Naive thymus-derived CD4-positive, alpha-beta T cell (primary cell): ENCODE data around the gene RINL. TPM values are rescaled to one million over a fixed set of nuclear protein-coding genes. Genes with fewer than 3 reads are reported as not detected.

Experiments
- ATAC-seq: fragments of 150-1000 bp; cut with Tn5 transposase; 2 replicates; pipeline ENCODE4 v1.10.0; 2021; ENCODE audit warnings: mild to moderate bottlenecking, moderate library complexity
- CTCF ChIA-PET: fragments of 350-600 bp; sonication (Branson Sonifier 250); formaldehyde crosslinking; loops from one replicate; lab custom pipeline; 2021; ENCODE audit warnings: antibody characterized with exemption; lab: Charles Lee
- POLR2A ChIA-PET: fragments of 350-600 bp; sonication (Branson Sonifier 250); formaldehyde crosslinking; loops from one replicate; lab custom pipeline; 2021; ENCODE audit warnings: antibody characterized with exemption, inconsistent platforms; lab: Charles Lee
- DNase-seq, 9 donors: peaks; one replicate each; pipeline versions ENCODE4 v3.0.0 to v3.0.0-alpha.2; 2020 to 2022; ENCODE audit warnings: mixed read lengths in 1 of 9
- H3K27ac ChIP-seq: one replicate; pipeline ENCODE4 v1.7.0; 2013; ENCODE audit warnings: mild to moderate bottlenecking, low read depth, low read length, moderate library complexity
- H3K27me3 ChIP-seq, 2 donors: one replicate each; pipeline ENCODE4 v1.7.0; 2013; ENCODE audit warnings: low read length in 2 of 2, mild to moderate bottlenecking in 2 of 2, moderate library complexity in 2 of 2; ENCODE audit not compliant: control insufficient read depth in 2 of 2, insufficient read depth in 2 of 2
- H3K36me3 ChIP-seq, 3 experiments: 1 replicate in 2 of 3; 2 replicates in 1 of 3; pipeline ENCODE4 v1.7.0; 2013; ENCODE audit warnings: low read length in 3 of 3, mild to moderate bottlenecking in 3 of 3, moderate library complexity in 1 of 3; ENCODE audit not compliant: insufficient read depth in 3 of 3, control insufficient read depth in 2 of 3
- H3K4me1 ChIP-seq, 2 donors: one replicate each; pipeline ENCODE4 v1.7.0; 2013; ENCODE audit warnings: low read length in 2 of 2, mild to moderate bottlenecking in 2 of 2, moderate library complexity in 1 of 2; ENCODE audit not compliant: control insufficient read depth in 2 of 2, insufficient read depth in 2 of 2
- H3K4me3 ChIP-seq: 2 replicates; pipeline ENCODE4 v1.7.0; 2013; ENCODE audit warnings: mild to moderate bottlenecking, low read length
- H3K9me3 ChIP-seq, 3 experiments: 1 replicate in 2 of 3; 2 replicates in 1 of 3; pipeline ENCODE4 v1.7.0; 2013; ENCODE audit warnings: low read length in 3 of 3; ENCODE audit not compliant: control insufficient read depth in 2 of 3
- H3K27ac Mint-ChIP-seq, 9 donors: one replicate each; pipeline ENCODE4 v1.8.0; 2020 to 2022; ENCODE audit warnings: mixed read lengths in 9 of 9, mild to moderate bottlenecking in 8 of 9, moderate library complexity in 5 of 9, inconsistent platforms in 2 of 9
- H3K27me3 Mint-ChIP-seq, 5 donors: one replicate each; pipeline ENCODE4 v1.8.0; 2021 to 2022; ENCODE audit warnings: mixed read lengths in 5 of 5, mild to moderate bottlenecking in 1 of 5
- H3K36me3 Mint-ChIP-seq, 5 donors: one replicate each; pipeline ENCODE4 v1.8.0; 2020 to 2022; ENCODE audit warnings: mixed read lengths in 5 of 5, mild to moderate bottlenecking in 3 of 5, inconsistent platforms in 1 of 5
- H3K4me1 Mint-ChIP-seq, 7 donors: one replicate each; pipeline ENCODE4 v1.8.0; 2020 to 2022; ENCODE audit warnings: mixed read lengths in 7 of 7, mild to moderate bottlenecking in 3 of 7, inconsistent platforms in 1 of 7
- H3K4me3 Mint-ChIP-seq, 10 donors: one replicate each; pipeline ENCODE4 v1.8.0; 2020 to 2022; ENCODE audit warnings: mild to moderate bottlenecking in 10 of 10, mixed read lengths in 10 of 10, moderate library complexity in 6 of 10, inconsistent platforms in 2 of 10
- H3K9me3 Mint-ChIP-seq, 11 donors: one replicate each; pipeline ENCODE4 v1.8.0; 2020 to 2022; ENCODE audit warnings: mixed read lengths in 11 of 11, mild to moderate bottlenecking in 4 of 11, inconsistent platforms in 1 of 11, moderate library complexity in 1 of 11
- intact Hi-C, 2 donors: fragments of 100-400 bp; cut with micrococcal nuclease; formaldehyde crosslinking; loops; one replicate each; pipeline ENCODE4 v1.15.1; 2023
- polyA plus RNA-seq, 2 donors: library from polyadenylated mRNA; unstranded; fragments of 300-500 nt; fragmentation: Illumina TruSeq; gene quantifications; one replicate each; pipeline ENCODE4 v1.2.3, GENCODE V29; 2021
- total RNA-seq, 6 experiments: library from RNA in 5 of 6; stranded (reverse) in 5 of 6; gene quantifications; 1 replicate in 5 of 6; 2 replicates in 1 of 6; pipeline ENCODE4 v1.2.3 and lab custom pipeline; 2021 to 2026

Gene RINL
- total and polyA plus RNA-seq, 7 experiments from 2014 or later = 32.8 to 75.9 (median 49.5) TPM

GRCh38 chr19:38905620-38906019, 27.5 kb upstream of the RINL start:
- no peaks in the 10 kb centered on the region for H3K27me3 ChIP-seq
- ATAC-seq = no peak
- H3K27ac ChIP-seq = no peak overlapping the region
- peaks cover 10 to 11% of the 10 kb centered on the region in 2 donors for H3K4me1 ChIP-seq
- ChIA-PET CTCF (interaction anchor here (1.0 kb wide), 1 partner anchor 24 kb away, joined by 3 read pairs; no protein-coding TSS in a partner anchor), POLR2A (interaction anchor here (0.5 to 1.2 kb wide), 2 partner anchors 55 to 444 kb away, joined by 3 to 4 read pairs; no protein-coding TSS in a partner anchor)
- DNase-seq = no peak
- intact Hi-C loops = no loop called here
- no peak overlapping the region for H3K4me3 ChIP-seq
- peaks cover 10 to 44% (median 33%) of the 10 kb centered on the region in 7 donors for H3K4me1 Mint-ChIP-seq
- H3K9me3 Mint-ChIP-seq = peaks cover 0 to 2% (median 0%) of the 10 kb centered on the region in 11 donors
- no peak overlapping the region for H3K27ac Mint-ChIP-seq
- H3K4me3 Mint-ChIP-seq = no peak overlapping the region
- H3K9me3 ChIP-seq = no peaks in the 10 kb centered on the region
- peaks cover 12 to 34% (median 17%) of the 10 kb centered on the region in 5 donors for H3K36me3 Mint-ChIP-seq
- peaks cover 6 to 43% (median 7%) of the 10 kb centered on the region in 3 experiments for H3K36me3 ChIP-seq
- no peaks in the 10 kb centered on the region for H3K27me3 Mint-ChIP-seq

GRCh38 chr19:38904581-38905539, 26.8 kb upstream of the RINL start:
- H3K9me3 Mint-ChIP-seq = peaks cover 0 to 2% (median 0%) of the 10 kb centered on the region in 11 donors
- intact Hi-C loops = no loop called here
- peak overlapping the region in 1 of 9 donors; percentile 27 for H3K27ac Mint-ChIP-seq
- Histone ChIP-seq H3K36me3 (peaks cover 6 to 45% (median 7%) of the 10 kb centered on the region in 3 experiments), H3K9me3 (no peaks in the 10 kb centered on the region), H3K4me3 (no peak overlapping the region), H3K27me3 (no peaks in the 10 kb centered on the region), H3K4me1 (peaks cover 14 to 16% of the 10 kb centered on the region in 2 donors), H3K27ac (no peak overlapping the region)
- H3K27me3 Mint-ChIP-seq = no peaks in the 10 kb centered on the region
- ATAC-seq = no peak
- ChIA-PET CTCF (interaction anchor here (1.0 kb wide), 1 partner anchor 25 kb away, joined by 3 read pairs; no protein-coding TSS in a partner anchor), POLR2A (interaction anchor here (0.5 kb wide), 1 partner anchor 445 kb away, joined by 3 read pairs; no protein-coding TSS in a partner anchor)
- H3K4me3 Mint-ChIP-seq = peak overlapping the region in 1 of 10 donors; percentile 3
- DNase-seq = no peak
- H3K4me1 Mint-ChIP-seq = peaks cover 16 to 50% (median 38%) of the 10 kb centered on the region in 7 donors
- peaks cover 12 to 38% (median 17%) of the 10 kb centered on the region in 5 donors for H3K36me3 Mint-ChIP-seq

GRCh38 chr19:38901683-38902082, 23.6 kb upstream of the RINL start:
- H3K27ac Mint-ChIP-seq = peak overlapping the region in 1 of 9 donors; percentile 19
- intact Hi-C loops = no loop called here
- H3K36me3 Mint-ChIP-seq = peaks cover 5 to 29% (median 12%) of the 10 kb centered on the region in 5 donors
- Histone ChIP-seq H3K27me3 (no peaks in the 10 kb centered on the region), H3K27ac (no peak overlapping the region), H3K4me3 (no peak overlapping the region), H3K36me3 (peaks cover 6 to 26% (median 7%) of the 10 kb centered on the region in 3 experiments), H3K9me3 (no peaks in the 10 kb centered on the region), H3K4me1 (peaks cover 15 to 29% of the 10 kb centered on the region in 2 donors)
- POLR2A ChIA-PET = interaction anchor here (2.2 kb wide), 1 partner anchor 29 kb away, joined by 12 read pairs; the partner anchor contains the start of genes MRPS12 and SARS2
- CTCF ChIA-PET = no interaction called here
- H3K4me3 Mint-ChIP-seq = peak overlapping the region in 9 of 10 donors; percentile 27 to 95 (median 57)
- ATAC-seq (no peak), DNase-seq (no peak)
- peaks cover 27 to 63% (median 47%) of the 10 kb centered on the region in 7 donors for H3K4me1 Mint-ChIP-seq
- H3K9me3 Mint-ChIP-seq = peaks cover 0 to 2% (median 0%) of the 10 kb centered on the region in 11 donors
- no peaks in the 10 kb centered on the region for H3K27me3 Mint-ChIP-seq

DNA sequence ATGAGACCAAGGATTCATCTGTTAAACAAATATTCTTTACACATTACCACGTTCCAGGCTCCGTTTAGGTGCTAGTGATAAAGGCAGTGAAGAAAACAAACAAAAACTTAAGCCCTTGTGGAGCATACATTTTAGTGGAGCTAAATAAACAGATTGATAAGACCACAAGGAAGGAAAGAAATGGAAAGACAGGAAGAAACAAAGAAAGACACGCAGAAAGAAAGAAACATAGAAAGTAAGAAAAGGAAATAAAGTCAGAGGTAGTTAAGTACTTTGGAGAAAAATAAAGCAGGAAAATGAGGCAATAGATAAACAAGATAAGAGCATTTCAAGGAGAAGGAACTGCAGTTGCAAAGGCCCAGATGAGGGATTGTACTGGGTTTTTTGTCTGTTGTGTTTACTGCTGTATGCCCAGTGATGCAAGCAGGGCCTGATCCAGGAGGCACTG, 22.7 kb upstream of the RINL start:
- no peaks in the 10 kb centered on the region for H3K27me3 Mint-ChIP-seq
- Histone ChIP-seq H3K36me3 (peaks cover 4 to 21% (median 5%) of the 10 kb centered on the region in 3 experiments), H3K4me3 (peak overlapping the region; percentile 74), H3K27ac (peak overlapping the region; percentile 97), H3K4me1 (peaks cover 15 to 29% of the 10 kb centered on the region in 2 donors), H3K9me3 (no peaks in the 10 kb centered on the region), H3K27me3 (no peaks in the 10 kb centered on the region)
- CTCF ChIA-PET = interaction anchor here (0.9 to 1.9 kb wide), 3 partner anchors 29 to 252 kb away, joined by 3 to 21 read pairs (median 3); partner anchors contain the start of genes MRPS12 and SARS2
- H3K9me3 Mint-ChIP-seq = peaks cover 0 to 2% (median 0%) of the 10 kb centered on the region in 11 donors
- peaks cover 27 to 64% (median 48%) of the 10 kb centered on the region in 7 donors for H3K4me1 Mint-ChIP-seq
- peaks cover 5 to 27% (median 12%) of the 10 kb centered on the region in 5 donors for H3K36me3 Mint-ChIP-seq
- peak overlapping the region; percentile 1 to 97 (median 86) for H3K27ac Mint-ChIP-seq
- intact Hi-C loops = no loop called here
- POLR2A ChIA-PET = interaction anchor here (0.6 to 2.2 kb wide), 11 partner anchors 11 to 1596 kb away, joined by 3 to 12 read pairs (median 4); partner anchors contain the start of genes CCER2, ECH1, MRPS12 and RINL
- no peak for ATAC-seq
- DNase-seq = no peak
- H3K4me3 Mint-ChIP-seq = peak overlapping the region; percentile 78 to 99 (median 95)

DNA sequence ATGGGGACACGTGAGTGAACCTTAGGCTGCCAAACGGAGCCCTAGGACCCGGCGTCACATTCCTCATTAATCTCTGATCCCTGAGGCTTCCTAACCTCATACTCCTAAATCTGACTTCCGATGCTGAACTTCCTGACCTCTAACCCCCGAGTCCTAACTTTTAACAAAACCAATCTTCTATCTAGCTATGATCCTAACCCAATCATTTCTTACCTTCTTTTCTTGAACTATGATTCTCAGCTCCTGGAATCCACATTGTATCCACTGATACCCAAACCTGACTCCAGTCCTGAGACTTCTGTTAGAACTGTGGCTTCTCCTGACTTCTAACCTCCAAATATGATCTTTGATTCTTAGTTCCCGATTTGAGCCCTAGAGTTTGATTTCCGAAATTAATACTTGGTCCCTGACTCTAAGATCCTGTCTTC, 22.1 kb upstream of the RINL start:
- Mint-ChIP-seq H3K27ac (peak overlapping the region; percentile 86 to 99 (median 94)), H3K4me3 (peak overlapping the region; percentile 88 to 100 (median 96)), H3K4me1 (peaks cover 27 to 70% (median 48%) of the 10 kb centered on the region in 7 donors), H3K27me3 (no peaks in the 10 kb centered on the region), H3K36me3 (peaks cover 5 to 24% (median 12%) of the 10 kb centered on the region in 5 donors), H3K9me3 (peaks cover 0 to 2% (median 0%) of the 10 kb centered on the region in 11 donors)
- H3K9me3 ChIP-seq = no peaks in the 10 kb centered on the region
- peaks cover 0 to 15% (median 4%) of the 10 kb centered on the region in 3 experiments for H3K36me3 ChIP-seq
- ATAC-seq (no peak), DNase-seq (no peak)
- peaks cover 15 to 29% of the 10 kb centered on the region in 2 donors for H3K4me1 ChIP-seq
- intact Hi-C loops = no loop called here
- ChIA-PET POLR2A (interaction anchor here (0.9 to 2.2 kb wide), 10 partner anchors 12 to 131 kb away, joined by 3 to 12 read pairs (median 4); partner anchors contain the start of genes CCER2, ECH1, MRPS12 and RINL), CTCF (interaction anchor here (0.9 to 1.9 kb wide), 5 partner anchors 30 to 498 kb away, joined by 3 to 21 read pairs (median 3); partner anchors contain the start of genes FAM98C, MRPS12 and SARS2)
- peak overlapping the region; percentile 74 for H3K4me3 ChIP-seq
- peak overlapping the region; percentile 97 for H3K27ac ChIP-seq
- H3K27me3 ChIP-seq = no peaks in the 10 kb centered on the region
